ENCODE data around the gene LAMTOR2. TPM values are rescaled to one million over a fixed set of nuclear protein-coding genes. Genes with fewer than 3 reads are reported as not detected.

LAMTOR2 gene
- total RNA-seq, 1 experiment from 2014 or later, result 60.2 TPM

DNA sequence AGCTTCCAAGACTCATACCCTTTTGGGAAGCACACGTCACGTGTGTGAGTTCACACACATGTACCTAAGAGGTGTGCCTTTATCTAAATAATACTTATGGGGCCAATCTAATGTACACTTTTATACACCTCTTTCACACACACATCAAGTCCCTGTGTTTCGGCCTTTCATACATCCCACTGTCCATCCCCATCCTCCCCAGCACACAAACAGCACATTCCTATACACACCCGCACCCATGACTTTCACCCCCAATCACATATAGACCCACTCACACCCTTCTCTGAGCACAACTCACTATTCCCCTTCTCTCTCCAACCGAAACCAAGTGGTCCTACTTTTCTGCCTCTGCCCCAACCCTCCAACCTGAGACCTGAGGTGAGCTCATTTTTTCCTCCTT, 24.1 kb downstream of the LAMTOR2 start:
- intact Hi-C loops (cut with micrococcal nuclease), result no loop called here
- Histone ChIP-seq H3K4me2 (ENCODE audit: low read length) (no peak overlapping the region), H3K27me3 (ENCODE audit: insufficient read depth, low read length) (no peaks in the 10 kb centered on the region), H3K4me3 (replicated peaks in 1 of 2; ENCODE audit: low read depth in 1 of 2, low read length in 2 of 2) (no peak overlapping the region), H3K36me3 (ENCODE audit: control insufficient read depth in 1 of 2, insufficient read depth in 2 of 2, low read length in 2 of 2) (peaks cover 0 to 2% of the 10 kb centered on the region in 2 experiments; a peak in 1 of 4 replicates), H2AFZ (ENCODE audit: low read depth, low read length, poor library complexity, severe bottlenecking) (no peak overlapping the region), H4K20me1 (ENCODE audit: insufficient read depth) (no peaks in the 10 kb centered on the region), H3K79me2 (ENCODE audit: insufficient read depth, low read length) (no peaks in the 10 kb centered on the region), H3K4me1 (ENCODE audit: control insufficient read depth in 1 of 2, insufficient read depth in 2 of 2, low read length in 2 of 2) (peaks cover 0 to 29% of the 10 kb centered on the region in 2 experiments; a peak in 3 of 4 replicates), H3K27ac (ENCODE audit: low read depth, low read length) (no peak overlapping the region), H3K9ac (ENCODE audit: low read length) (no peak overlapping the region), H3K9me3 (ENCODE audit: control insufficient read depth in 1 of 2, insufficient read depth in 1 of 2, low read depth in 1 of 2, low read length in 2 of 2) (no peaks in the 10 kb centered on the region), H3K9me2 (ENCODE audit: insufficient read depth) (no peaks in the 10 kb centered on the region)
- RAD21 ChIA-PET (ENCODE audit: low non-redundant PET in 1 of 2, low total read pairs in 2 of 2, uncharacterized antibody in 2 of 2, unreplicated experiment in 2 of 2), result no interaction called here
- TF ChIP-seq YY1 (IDR thresholded peaks at IDR 0.05; ENCODE audit: extremely low read depth, insufficient replicate concordance, low read depth, low read length) (no peak), SP1 (IDR thresholded peaks at IDR 0.05; ENCODE audit: low read depth) (no peak), EZH2phosphoT487 (IDR thresholded peaks at IDR 0.05; ENCODE audit: borderline replicate concordance) (no peak)
- TF ChIP-seq, protein P1, sequence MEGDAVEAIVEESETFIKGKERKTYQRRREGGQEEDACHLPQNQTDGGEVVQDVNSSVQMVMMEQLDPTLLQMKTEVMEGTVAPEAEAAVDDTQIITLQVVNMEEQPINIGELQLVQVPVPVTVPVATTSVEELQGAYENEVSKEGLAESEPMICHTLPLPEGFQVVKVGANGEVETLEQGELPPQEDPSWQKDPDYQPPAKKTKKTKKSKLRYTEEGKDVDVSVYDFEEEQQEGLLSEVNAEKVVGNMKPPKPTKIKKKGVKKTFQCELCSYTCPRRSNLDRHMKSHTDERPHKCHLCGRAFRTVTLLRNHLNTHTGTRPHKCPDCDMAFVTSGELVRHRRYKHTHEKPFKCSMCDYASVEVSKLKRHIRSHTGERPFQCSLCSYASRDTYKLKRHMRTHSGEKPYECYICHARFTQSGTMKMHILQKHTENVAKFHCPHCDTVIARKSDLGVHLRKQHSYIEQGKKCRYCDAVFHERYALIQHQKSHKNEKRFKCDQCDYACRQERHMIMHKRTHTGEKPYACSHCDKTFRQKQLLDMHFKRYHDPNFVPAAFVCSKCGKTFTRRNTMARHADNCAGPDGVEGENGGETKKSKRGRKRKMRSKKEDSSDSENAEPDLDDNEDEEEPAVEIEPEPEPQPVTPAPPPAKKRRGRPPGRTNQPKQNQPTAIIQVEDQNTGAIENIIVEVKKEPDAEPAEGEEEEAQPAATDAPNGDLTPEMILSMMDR (IDR thresholded peaks at IDR 0.05 in 2 of 3, conservative IDR thresholded peaks at IDR 0.05 in 1 of 3; ENCODE audit: borderline replicate concordance in 1 of 3, insufficient read depth in 1 of 3, low read depth in 2 of 3, low read length in 2 of 3), result no peak
- TF ChIP-seq, protein P2, sequence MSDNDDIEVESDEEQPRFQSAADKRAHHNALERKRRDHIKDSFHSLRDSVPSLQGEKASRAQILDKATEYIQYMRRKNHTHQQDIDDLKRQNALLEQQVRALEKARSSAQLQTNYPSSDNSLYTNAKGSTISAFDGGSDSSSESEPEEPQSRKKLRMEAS (IDR thresholded peaks at IDR 0.05), result no peak
- POLR2A ChIA-PET, result no interaction called here
- CTCF ChIA-PET, result interaction anchor here (1.1 kb wide), 1 partner anchor 12 kb away, joined by 4 read pairs; no protein-coding TSS in a partner anchor
- DNase-seq (ENCODE audit: low read depth, low spot score), result no peak
- no peak for ATAC-seq
- no TSS peak for BruUV-seq (replicated peaks)

DNA sequence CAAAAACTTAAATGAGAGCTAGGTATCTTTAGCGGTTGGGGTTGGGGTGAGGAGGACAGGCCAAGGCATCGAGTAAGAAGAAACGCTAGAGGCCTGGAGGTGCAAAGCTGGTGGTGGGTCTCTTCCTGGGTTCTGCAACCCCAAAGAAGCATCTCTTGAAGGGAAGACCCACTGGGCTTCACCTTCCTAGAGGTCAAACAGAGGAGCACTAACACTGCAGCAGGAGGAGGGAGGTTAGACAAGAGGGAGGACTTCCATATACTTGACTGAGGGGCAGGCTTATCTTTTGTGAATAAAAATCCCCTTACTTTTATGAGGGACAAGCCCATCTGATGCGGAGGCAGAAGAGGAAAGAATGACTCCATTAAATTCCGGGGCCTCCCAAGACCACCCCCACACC, 25.2 kb downstream of the LAMTOR2 start:
- H3K4me3 ChIP-seq (replicated peaks in 1 of 2; ENCODE audit: low read depth in 1 of 2, low read length in 2 of 2), result no peak overlapping the region
- intact Hi-C loops (cut with micrococcal nuclease), result no loop called here
- ChIA-PET RAD21 (ENCODE audit: low non-redundant PET in 1 of 2, low total read pairs in 2 of 2, uncharacterized antibody in 2 of 2, unreplicated experiment in 2 of 2) (no interaction called here), CTCF (no interaction called here), POLR2A (no interaction called here)
- no peak overlapping the region for H3K27ac ChIP-seq (ENCODE audit: low read depth, low read length)
- H3K9ac ChIP-seq (ENCODE audit: low read length), result no peak overlapping the region
- H3K79me2 ChIP-seq (ENCODE audit: insufficient read depth, low read length), result no peaks in the 10 kb centered on the region
- DNase-seq (ENCODE audit: low read depth, low spot score), result no peak
- no peaks in the 10 kb centered on the region for H3K27me3 ChIP-seq (ENCODE audit: insufficient read depth, low read length)
- no peaks in the 10 kb centered on the region for H4K20me1 ChIP-seq (ENCODE audit: insufficient read depth)
- H3K9me2 ChIP-seq (ENCODE audit: insufficient read depth), result no peaks in the 10 kb centered on the region
- H2AFZ ChIP-seq (ENCODE audit: low read depth, low read length, poor library complexity, severe bottlenecking), result no peak overlapping the region
- TSS peak; percentile 23 for BruUV-seq (replicated peaks)
- TF ChIP-seq, protein P1 (IDR thresholded peaks at IDR 0.05 in 2 of 3, conservative IDR thresholded peaks at IDR 0.05 in 1 of 3; ENCODE audit: borderline replicate concordance in 1 of 3, insufficient read depth in 1 of 3, low read depth in 2 of 3, low read length in 2 of 3), result no peak
- TF ChIP-seq, protein P3, sequence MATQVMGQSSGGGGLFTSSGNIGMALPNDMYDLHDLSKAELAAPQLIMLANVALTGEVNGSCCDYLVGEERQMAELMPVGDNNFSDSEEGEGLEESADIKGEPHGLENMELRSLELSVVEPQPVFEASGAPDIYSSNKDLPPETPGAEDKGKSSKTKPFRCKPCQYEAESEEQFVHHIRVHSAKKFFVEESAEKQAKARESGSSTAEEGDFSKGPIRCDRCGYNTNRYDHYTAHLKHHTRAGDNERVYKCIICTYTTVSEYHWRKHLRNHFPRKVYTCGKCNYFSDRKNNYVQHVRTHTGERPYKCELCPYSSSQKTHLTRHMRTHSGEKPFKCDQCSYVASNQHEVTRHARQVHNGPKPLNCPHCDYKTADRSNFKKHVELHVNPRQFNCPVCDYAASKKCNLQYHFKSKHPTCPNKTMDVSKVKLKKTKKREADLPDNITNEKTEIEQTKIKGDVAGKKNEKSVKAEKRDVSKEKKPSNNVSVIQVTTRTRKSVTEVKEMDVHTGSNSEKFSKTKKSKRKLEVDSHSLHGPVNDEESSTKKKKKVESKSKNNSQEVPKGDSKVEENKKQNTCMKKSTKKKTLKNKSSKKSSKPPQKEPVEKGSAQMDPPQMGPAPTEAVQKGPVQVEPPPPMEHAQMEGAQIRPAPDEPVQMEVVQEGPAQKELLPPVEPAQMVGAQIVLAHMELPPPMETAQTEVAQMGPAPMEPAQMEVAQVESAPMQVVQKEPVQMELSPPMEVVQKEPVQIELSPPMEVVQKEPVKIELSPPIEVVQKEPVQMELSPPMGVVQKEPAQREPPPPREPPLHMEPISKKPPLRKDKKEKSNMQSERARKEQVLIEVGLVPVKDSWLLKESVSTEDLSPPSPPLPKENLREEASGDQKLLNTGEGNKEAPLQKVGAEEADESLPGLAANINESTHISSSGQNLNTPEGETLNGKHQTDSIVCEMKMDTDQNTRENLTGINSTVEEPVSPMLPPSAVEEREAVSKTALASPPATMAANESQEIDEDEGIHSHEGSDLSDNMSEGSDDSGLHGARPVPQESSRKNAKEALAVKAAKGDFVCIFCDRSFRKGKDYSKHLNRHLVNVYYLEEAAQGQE (IDR thresholded peaks at IDR 0.05; ENCODE audit: low read depth), result no peak
- TF ChIP-seq RAD21 (IDR thresholded peaks at IDR 0.05; ENCODE audit: low read depth) (no peak), ZFX (IDR thresholded peaks at IDR 0.05) (no peak), SP1 (IDR thresholded peaks at IDR 0.05; ENCODE audit: low read depth) (no peak), POLR2A (IDR thresholded peaks at IDR 0.05; ENCODE audit: borderline replicate concordance, extremely low read depth, insufficient read depth, insufficient read length) (no peak), SRF (IDR thresholded peaks at IDR 0.05; ENCODE audit: low read depth) (no peak)
- TF ChIP-seq, protein P2 (IDR thresholded peaks at IDR 0.05), result no peak
- no peak overlapping the region for H3K4me2 ChIP-seq (ENCODE audit: low read length)
- no peak for ATAC-seq
- H3K36me3 ChIP-seq (ENCODE audit: control insufficient read depth in 1 of 2, insufficient read depth in 2 of 2, low read length in 2 of 2), result no peaks in the 10 kb centered on the region; a peak in 1 of 4 replicates
- H3K9me3 ChIP-seq (ENCODE audit: control insufficient read depth in 1 of 2, insufficient read depth in 1 of 2, low read depth in 1 of 2, low read length in 2 of 2), result no peaks in the 10 kb centered on the region
- H3K4me1 ChIP-seq (ENCODE audit: control insufficient read depth in 1 of 2, insufficient read depth in 2 of 2, low read length in 2 of 2), result peaks cover 0 to 30% of the 10 kb centered on the region in 2 experiments; a peak in 3 of 4 replicates

Measured in HCT116 (cell line).